Panc1 (cell line): ENCODE results near the gene RNF213.

ENCODE experiments used
- SIN3A ChIP-seq: IDR thresholded peaks from 2 replicates; pipeline ENCODE4 v1.6.1; 2012; ENCODE audit warnings: low read depth, mild to moderate bottlenecking, low read length, moderate library complexity, borderline replicate concordance; ENCODE audit not compliant: insufficient read depth
- TCF7L2 ChIP-seq: IDR thresholded peaks from 2 replicates; pipeline ENCODE4 v1.6.1; 2011; ENCODE audit warnings: mild to moderate bottlenecking, low read depth, low read length, inconsistent platforms
- TF ChIP-seq, protein P1 (sequence below): fragments of 450-650 bp; IDR thresholded peaks from 2 replicates; pipeline ENCODE4 v1.5.1; 2017; ENCODE audit warnings: mild to moderate bottlenecking
- TF ChIP-seq, protein P2 (sequence below), 2 experiments: IDR thresholded peaks; 2 replicates each; pipeline ENCODE4 v1.6.1; 2011 to 2012; ENCODE audit warnings: low read depth in 2 of 2, control low read depth in 1 of 2, low read length in 1 of 2, mild to moderate bottlenecking in 1 of 2, moderate library complexity in 1 of 2; ENCODE audit not compliant: insufficient read depth in 1 of 2

DNA sequence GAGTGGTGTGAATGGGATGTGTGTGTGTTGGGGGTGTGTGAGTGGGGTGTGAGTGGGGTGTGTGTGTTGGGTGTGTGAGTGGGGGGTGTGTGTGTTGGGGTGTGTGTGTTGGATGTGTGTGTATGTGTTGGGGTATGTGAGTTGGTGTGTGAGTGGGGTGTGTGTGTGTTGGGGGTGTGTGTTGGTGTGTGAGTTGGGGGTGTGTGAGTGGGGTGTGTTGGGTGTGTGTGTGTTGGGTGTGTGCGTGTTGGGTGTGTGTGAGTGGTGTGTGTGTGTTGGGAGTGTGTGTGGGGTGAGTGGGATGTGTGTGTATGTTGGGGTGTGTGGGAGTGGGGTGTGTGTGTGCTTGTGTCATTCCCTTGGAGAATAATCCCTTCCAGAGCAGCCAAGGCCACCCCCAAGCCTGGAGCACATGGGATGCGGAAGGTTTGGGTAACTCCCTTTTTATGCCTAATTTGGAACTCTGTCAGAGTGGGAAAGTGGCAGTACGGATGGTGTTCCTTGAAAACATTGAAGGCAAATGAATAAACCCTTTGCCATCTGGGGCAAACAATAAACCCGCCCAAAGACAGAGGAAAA is 14.3 kb downstream of the RNF213 start:
- TF ChIP-seq, protein P1, sequence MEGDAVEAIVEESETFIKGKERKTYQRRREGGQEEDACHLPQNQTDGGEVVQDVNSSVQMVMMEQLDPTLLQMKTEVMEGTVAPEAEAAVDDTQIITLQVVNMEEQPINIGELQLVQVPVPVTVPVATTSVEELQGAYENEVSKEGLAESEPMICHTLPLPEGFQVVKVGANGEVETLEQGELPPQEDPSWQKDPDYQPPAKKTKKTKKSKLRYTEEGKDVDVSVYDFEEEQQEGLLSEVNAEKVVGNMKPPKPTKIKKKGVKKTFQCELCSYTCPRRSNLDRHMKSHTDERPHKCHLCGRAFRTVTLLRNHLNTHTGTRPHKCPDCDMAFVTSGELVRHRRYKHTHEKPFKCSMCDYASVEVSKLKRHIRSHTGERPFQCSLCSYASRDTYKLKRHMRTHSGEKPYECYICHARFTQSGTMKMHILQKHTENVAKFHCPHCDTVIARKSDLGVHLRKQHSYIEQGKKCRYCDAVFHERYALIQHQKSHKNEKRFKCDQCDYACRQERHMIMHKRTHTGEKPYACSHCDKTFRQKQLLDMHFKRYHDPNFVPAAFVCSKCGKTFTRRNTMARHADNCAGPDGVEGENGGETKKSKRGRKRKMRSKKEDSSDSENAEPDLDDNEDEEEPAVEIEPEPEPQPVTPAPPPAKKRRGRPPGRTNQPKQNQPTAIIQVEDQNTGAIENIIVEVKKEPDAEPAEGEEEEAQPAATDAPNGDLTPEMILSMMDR = no peak
- TF ChIP-seq, protein P2, sequence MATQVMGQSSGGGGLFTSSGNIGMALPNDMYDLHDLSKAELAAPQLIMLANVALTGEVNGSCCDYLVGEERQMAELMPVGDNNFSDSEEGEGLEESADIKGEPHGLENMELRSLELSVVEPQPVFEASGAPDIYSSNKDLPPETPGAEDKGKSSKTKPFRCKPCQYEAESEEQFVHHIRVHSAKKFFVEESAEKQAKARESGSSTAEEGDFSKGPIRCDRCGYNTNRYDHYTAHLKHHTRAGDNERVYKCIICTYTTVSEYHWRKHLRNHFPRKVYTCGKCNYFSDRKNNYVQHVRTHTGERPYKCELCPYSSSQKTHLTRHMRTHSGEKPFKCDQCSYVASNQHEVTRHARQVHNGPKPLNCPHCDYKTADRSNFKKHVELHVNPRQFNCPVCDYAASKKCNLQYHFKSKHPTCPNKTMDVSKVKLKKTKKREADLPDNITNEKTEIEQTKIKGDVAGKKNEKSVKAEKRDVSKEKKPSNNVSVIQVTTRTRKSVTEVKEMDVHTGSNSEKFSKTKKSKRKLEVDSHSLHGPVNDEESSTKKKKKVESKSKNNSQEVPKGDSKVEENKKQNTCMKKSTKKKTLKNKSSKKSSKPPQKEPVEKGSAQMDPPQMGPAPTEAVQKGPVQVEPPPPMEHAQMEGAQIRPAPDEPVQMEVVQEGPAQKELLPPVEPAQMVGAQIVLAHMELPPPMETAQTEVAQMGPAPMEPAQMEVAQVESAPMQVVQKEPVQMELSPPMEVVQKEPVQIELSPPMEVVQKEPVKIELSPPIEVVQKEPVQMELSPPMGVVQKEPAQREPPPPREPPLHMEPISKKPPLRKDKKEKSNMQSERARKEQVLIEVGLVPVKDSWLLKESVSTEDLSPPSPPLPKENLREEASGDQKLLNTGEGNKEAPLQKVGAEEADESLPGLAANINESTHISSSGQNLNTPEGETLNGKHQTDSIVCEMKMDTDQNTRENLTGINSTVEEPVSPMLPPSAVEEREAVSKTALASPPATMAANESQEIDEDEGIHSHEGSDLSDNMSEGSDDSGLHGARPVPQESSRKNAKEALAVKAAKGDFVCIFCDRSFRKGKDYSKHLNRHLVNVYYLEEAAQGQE (IDR thresholded peaks at IDR 0.05; ENCODE audit: insufficient read depth in 1 of 2, low read depth in 2 of 2, low read length in 1 of 2) = no peak
- TF ChIP-seq SIN3A (no peak), TCF7L2 (no peak)
